Smooth muscle cell (in vitro differentiated cells): ENCODE results near the gene IL3. TPM values are rescaled to one million over a fixed set of nuclear protein-coding genes. Genes with fewer than 3 reads are reported as not detected.
A peak's percentile ranks its signal among the peaks of the same experiment; 100 is the strongest.

Source experiments
- DNase-seq: peaks from one replicate; lab custom pipeline; 2025; ENCODE audit not compliant: unreplicated experiment; lab: John Stamatoyannopoulos, UW
- H2AFZ ChIP-seq: fragments of 200-600 bp; sonication (generic); 2 replicates; pipeline ENCODE4 v1.6.0; 2016; ENCODE audit warnings: antibody characterized with exemption, low read depth, mild to moderate bottlenecking
- H3F3A ChIP-seq: fragments of 200-600 bp; sonication (generic); 2 replicates; pipeline ENCODE4 v1.6.0; 2017; ENCODE audit warnings: antibody characterized with exemption, low read depth
- H3K27ac ChIP-seq: fragments of 200-600 bp; sonication (generic); 2 replicates; pipeline ENCODE4 v1.5.1; 2016; ENCODE audit warnings: low read depth, mild to moderate bottlenecking
- H3K27me3 ChIP-seq: fragments of 200-600 bp; sonication (generic); 2 replicates; pipeline ENCODE4 v1.6.1; 2016; ENCODE audit warnings: low read depth, mild to moderate bottlenecking
- H3K36me3 ChIP-seq: fragments of 200-600 bp; sonication (generic); 2 replicates; pipeline ENCODE4 v1.5.1; 2016; ENCODE audit warnings: low read depth
- H3K4me1 ChIP-seq: fragments of 200-600 bp; sonication (generic); 2 replicates; pipeline ENCODE4 v1.5.1; 2016; ENCODE audit warnings: low read depth
- H3K4me2 ChIP-seq: fragments of 200-600 bp; sonication (generic); 2 replicates; pipeline ENCODE4 v1.6.0; 2016; ENCODE audit warnings: mild to moderate bottlenecking
- H3K4me3 ChIP-seq: fragments of 200-600 bp; sonication (generic); 2 replicates; pipeline ENCODE4 v1.5.1; 2016; ENCODE audit warnings: mild to moderate bottlenecking
- H3K79me2 ChIP-seq: fragments of 200-600 bp; sonication (generic); 2 replicates; pipeline ENCODE4 v1.6.0; 2016; ENCODE audit warnings: low read depth, mild to moderate bottlenecking
- H3K9ac ChIP-seq: fragments of 200-600 bp; sonication (generic); 2 replicates; pipeline ENCODE4 v1.6.0; 2016; ENCODE audit warnings: low read depth
- H3K9me3 ChIP-seq: fragments of 200-600 bp; sonication (generic); replicated peaks from 2 replicates; pipeline ENCODE4 v1.5.1; 2016; ENCODE audit warnings: low read depth
- H4K20me1 ChIP-seq: fragments of 200-600 bp; sonication (generic); 2 replicates; pipeline ENCODE4 v1.6.0; 2016; ENCODE audit warnings: low read depth
- CTCF ChIP-seq: fragments of 200-600 bp; sonication (generic); IDR thresholded peaks from 2 replicates; pipeline ENCODE4 v1.5.1; 2017; ENCODE audit warnings: borderline replicate concordance, mild to moderate bottlenecking, antibody characterized with exemption; ENCODE audit not compliant: insufficient read depth, poor library complexity, severe bottlenecking
- WGBS: methylation state at CpG from one replicate; pipeline ENCODE4 v1.1.7; 2016; ENCODE audit warnings: low lambda C conversion rate; 5-methylcytosine and 5-hydroxymethylcytosine counted together
- polyA plus RNA-seq: library from polyadenylated mRNA; unstranded; fragments of >200 nt; fragmentation: Nextera tagmentation; extraction: Ambion mirVana; gene quantifications from 2 replicates; pipeline ENCODE4 v1.2.1, GENCODE V29; 2016
- total RNA-seq: library from RNA; depleted of rRNA; stranded (reverse); fragments of >200 nt; gene quantifications from 2 replicates; pipeline ENCODE4 v1.2.3, GENCODE V29; 2014

IL3 gene
- total and polyA plus RNA-seq, 2 experiments from 2014 or later, result not detected

GRCh38 chr5:132094393-132095076, 34.1 kb downstream of the IL3 start:
- no peak overlapping the region for H2AFZ ChIP-seq
- H3K9ac ChIP-seq, result no peak overlapping the region
- H3K4me2 ChIP-seq, result no peak overlapping the region

GRCh38 chr5:132095077-132095410, 34.6 kb downstream of the IL3 start:
- H3K27ac ChIP-seq, result peak overlapping the region; percentile 71
- no peak overlapping the region for H3K4me2 ChIP-seq
- H3K4me3 ChIP-seq, result no peak overlapping the region
- H3K27me3 ChIP-seq, result no peaks in the 10 kb centered on the region
- WGBS, result 92% methylated on average over 2 of the region's 2 CpGs
- H4K20me1 ChIP-seq, result no peaks in the 10 kb centered on the region
- H3K79me2 ChIP-seq, result no peaks in the 10 kb centered on the region
- H3K36me3 ChIP-seq, result no peaks in the 10 kb centered on the region
- no peak overlapping the region for H2AFZ ChIP-seq
- no peak for TF ChIP-seq CTCF
- no peaks in the 10 kb centered on the region for H3K9me3 ChIP-seq
- peak overlapping the region; percentile 33 for H3K9ac ChIP-seq
- H3F3A ChIP-seq, result no peaks in the 10 kb centered on the region
- no peaks in the 10 kb centered on the region for H3K4me1 ChIP-seq
- DNase-seq, result no peak

More at GRCh38 chr5:132094393-132095076, 34.1 kb downstream of the IL3 start:
- Histone ChIP-seq H3K9me3 (no peaks in the 10 kb centered on the region), H3F3A (no peaks in the 10 kb centered on the region), H4K20me1 (no peaks in the 10 kb centered on the region), H3K27ac (peak overlapping the region; percentile 71), H3K27me3 (no peaks in the 10 kb centered on the region), H3K4me1 (no peaks in the 10 kb centered on the region), H3K4me3 (no peak overlapping the region), H3K79me2 (no peaks in the 10 kb centered on the region), H3K36me3 (no peaks in the 10 kb centered on the region)
- 73% methylated on average over 11 of the region's 12 CpGs for WGBS
- DNase-seq, result no peak
- TF ChIP-seq CTCF, result no peak

GRCh38 chr5:132095424-132095972, 35.0 kb downstream of the IL3 start:
- no peak for DNase-seq
- Histone ChIP-seq H3K4me2 (no peak overlapping the region), H3K27me3 (no peaks in the 10 kb centered on the region), H3K4me1 (no peaks in the 10 kb centered on the region), H3K4me3 (no peak overlapping the region), H3K27ac (peak overlapping the region; percentile 71), H3F3A (no peaks in the 10 kb centered on the region), H3K36me3 (no peaks in the 10 kb centered on the region), H3K9ac (peak overlapping the region; percentile 33), H3K79me2 (no peaks in the 10 kb centered on the region), H2AFZ (no peak overlapping the region), H4K20me1 (no peaks in the 10 kb centered on the region), H3K9me3 (no peaks in the 10 kb centered on the region)
- 94% methylated on average over 6 of the region's 6 CpGs for WGBS
- TF ChIP-seq CTCF, result no peak

- H3K4me3 ChIP-seq, result no peak overlapping the region
- no peak overlapping the region for H2AFZ ChIP-seq
- no peaks in the 10 kb centered on the region for H3K4me1 ChIP-seq
- H3K27me3 ChIP-seq, result no peaks in the 10 kb centered on the region
- TF ChIP-seq CTCF, result no peak
- no peak overlapping the region for H3K4me2 ChIP-seq
- no peak overlapping the region for H3K27ac ChIP-seq
- no peaks in the 10 kb centered on the region for H3K36me3 ChIP-seq
- H3K9me3 ChIP-seq, result no peaks in the 10 kb centered on the region
- WGBS, result 90% methylated on average over 3 of the region's 3 CpGs
- DNase-seq, result no peak
- no peaks in the 10 kb centered on the region for H3F3A ChIP-seq
- no peaks in the 10 kb centered on the region for H4K20me1 ChIP-seq
- H3K79me2 ChIP-seq, result no peaks in the 10 kb centered on the region
- H3K9ac ChIP-seq, result no peak overlapping the region
These were observed 36.4 kb downstream of the IL3 start for GRCh38 chr5:132096904-132097303.
